Liver (tissue), 9 donors: ENCODE results near the gene CDH4. TPM values are rescaled to one million over a fixed set of nuclear protein-coding genes. Genes with fewer than 3 reads are reported as not detected.

Experiments
- DNase-seq: peaks from one replicate; pipeline ENCODE4 v3.0.0-alpha.2; 2017; ENCODE audit warnings: low spot score
- H3K27ac ChIP-seq, 2 donors: one replicate each; pipeline ENCODE4 v1.7.0; 2013; ENCODE audit warnings: inconsistent platforms in 2 of 2, low read length in 2 of 2, control low read depth in 1 of 2, low read depth in 1 of 2, mild to moderate bottlenecking in 1 of 2
- H3K27me3 ChIP-seq, 4 donors: one replicate each; pipeline versions ENCODE4 v1.6.1 to v1.7.0; 2013; ENCODE audit warnings: low read length in 3 of 4, inconsistent platforms in 1 of 4, mild to moderate bottlenecking in 1 of 4, moderate library complexity in 1 of 4; ENCODE audit not compliant: control insufficient read depth in 4 of 4, insufficient read depth in 4 of 4
- H3K36me3 ChIP-seq, 4 donors: one replicate each; pipeline versions ENCODE4 v1.6.1 to v1.7.0; 2013; ENCODE audit warnings: low read length in 3 of 4, mild to moderate bottlenecking in 3 of 4, low read depth in 1 of 4, moderate library complexity in 1 of 4; ENCODE audit not compliant: control insufficient read depth in 4 of 4, insufficient read depth in 3 of 4
- H3K4me1 ChIP-seq, 4 donors: one replicate each; pipeline versions ENCODE4 v1.6.1 to v1.7.0; 2013; ENCODE audit warnings: low read length in 3 of 4, mild to moderate bottlenecking in 3 of 4, moderate library complexity in 1 of 4; ENCODE audit not compliant: control insufficient read depth in 4 of 4, insufficient read depth in 4 of 4
- H3K4me3 ChIP-seq, 3 donors: one replicate each; pipeline versions ENCODE4 v1.6.1 to v1.7.0; 2013; ENCODE audit warnings: low read length in 3 of 3, control low read depth in 1 of 3, low read depth in 1 of 3, mild to moderate bottlenecking in 1 of 3
- H3K9ac ChIP-seq, 2 donors: one replicate each; pipeline ENCODE4 v1.7.0; 2013; ENCODE audit warnings: low read length in 2 of 2, mild to moderate bottlenecking in 2 of 2, moderate library complexity in 2 of 2, control low read depth in 1 of 2, low read depth in 1 of 2
- H3K9me3 ChIP-seq, 4 donors: one replicate each; pipeline versions ENCODE4 v1.6.1 to v1.7.0; 2013; ENCODE audit warnings: low read length in 3 of 4; ENCODE audit not compliant: control insufficient read depth in 4 of 4
- EGR1 ChIP-seq, 2 donors: IDR thresholded peaks; 2 replicates each; pipeline ENCODE4 v1.6.1; 2016 to 2018; ENCODE audit warnings: antibody characterized with exemption in 2 of 2, low read depth in 2 of 2
- FOXA1 ChIP-seq: IDR thresholded peaks from 2 replicates; pipeline ENCODE4 v1.6.1; 2016; ENCODE audit warnings: antibody characterized with exemption
- FOXA2 ChIP-seq: IDR thresholded peaks from 2 replicates; pipeline ENCODE4 v1.6.1; 2016; ENCODE audit warnings: antibody characterized with exemption
- HNF4A ChIP-seq, 2 donors: conservative IDR thresholded peaks; 2 replicates each; pipeline ENCODE4 v1.6.1; 2016; ENCODE audit warnings: antibody characterized with exemption in 2 of 2, mild to moderate bottlenecking in 2 of 2
- HNF4G ChIP-seq: IDR thresholded peaks from 2 replicates; pipeline ENCODE4 v1.6.1; 2016; ENCODE audit warnings: antibody characterized with exemption
- JUND ChIP-seq, 2 donors: IDR thresholded peaks; 2 replicates each; pipeline ENCODE4 v1.6.1; 2016; ENCODE audit warnings: antibody characterized with exemption in 2 of 2
- NR2F2 ChIP-seq: IDR thresholded peaks from 2 replicates; pipeline ENCODE4 v1.6.1; 2016; ENCODE audit warnings: antibody characterized with exemption
- RAD21 ChIP-seq, 2 donors: IDR thresholded peaks; 2 replicates each; pipeline ENCODE4 v1.6.1; 2016; ENCODE audit warnings: antibody characterized with exemption in 2 of 2, mild to moderate bottlenecking in 2 of 2
- RXRA ChIP-seq, 2 donors: IDR thresholded peaks; 2 replicates each; pipeline ENCODE4 v1.6.1; 2017 to 2018; ENCODE audit warnings: antibody characterized with exemption in 2 of 2, mild to moderate bottlenecking in 1 of 2
- SP1 ChIP-seq: IDR thresholded peaks from 2 replicates; pipeline ENCODE4 v1.6.1; 2018; ENCODE audit warnings: antibody characterized with exemption, mild to moderate bottlenecking
- TAF1 ChIP-seq: conservative IDR thresholded peaks from 2 replicates; pipeline ENCODE4 v1.6.1; 2016; ENCODE audit warnings: antibody characterized with exemption, mild to moderate bottlenecking
- YY1 ChIP-seq: IDR thresholded peaks from 2 replicates; pipeline ENCODE4 v1.6.1; 2016; ENCODE audit warnings: antibody characterized with exemption, mild to moderate bottlenecking
- WGBS: extraction: QIAGEN DNeasy Blood & Tissue Kit; methylation state at CpG from one replicate; pipeline ENCODE4 v1.1.7; 2013; 5-methylcytosine and 5-hydroxymethylcytosine counted together
- polyA plus RNA-seq, 2 donors: library from polyadenylated mRNA; stranded (reverse) in 1 of 2; unstranded in 1 of 2; fragments of 200-250 nt in 1 of 2; fragments of >200 nt in 1 of 2; fragmentation: Nextera tagmentation in 1 of 2; extraction: Ambion mirVana in 1 of 2; gene quantifications; one replicate each; pipeline versions ENCODE4 v1.2.1 to v1.2.3, GENCODE V29; 2013 to 2015
- total RNA-seq, 2 donors: library from RNA; depleted of rRNA; stranded (reverse); fragments of >200 nt; gene quantifications; one replicate each; pipeline ENCODE4 v1.2.3, GENCODE V29; 2014
- TF ChIP-seq, protein P1 (sequence below): IDR thresholded peaks from 2 replicates; pipeline ENCODE4 v1.6.1; 2016; ENCODE audit warnings: antibody characterized with exemption, mild to moderate bottlenecking
- TF ChIP-seq, protein P2 (sequence below): IDR thresholded peaks from 2 replicates; pipeline ENCODE4 v1.6.1; 2016; ENCODE audit warnings: antibody characterized with exemption
- TF ChIP-seq, protein P3 (sequence below): fragments of 150-350 bp; IDR thresholded peaks from 2 replicates; pipeline ENCODE4 v1.5.1; 2017; ENCODE audit warnings: improper control_type of control experiment, low read depth, low read length; ENCODE audit not compliant: missing input control
- TF ChIP-seq, protein P4 (sequence below): IDR thresholded peaks from 2 replicates; pipeline ENCODE4 v1.6.1; 2016; ENCODE audit warnings: antibody characterized with exemption
- TF ChIP-seq, protein P5 (sequence below): IDR thresholded peaks from 2 replicates; pipeline ENCODE4 v1.6.1; 2016; ENCODE audit warnings: antibody characterized with exemption
- donor health status: healthy.
- donor health status: healthy.
- donor health status: healthy.
- donor health status: healthy.
- donor health status: healthy.

CDH4 gene
- total and polyA plus RNA-seq, 4 donors = 0.03 to 0.25 (median 0.19) TPM; not detected in 1

DNA sequence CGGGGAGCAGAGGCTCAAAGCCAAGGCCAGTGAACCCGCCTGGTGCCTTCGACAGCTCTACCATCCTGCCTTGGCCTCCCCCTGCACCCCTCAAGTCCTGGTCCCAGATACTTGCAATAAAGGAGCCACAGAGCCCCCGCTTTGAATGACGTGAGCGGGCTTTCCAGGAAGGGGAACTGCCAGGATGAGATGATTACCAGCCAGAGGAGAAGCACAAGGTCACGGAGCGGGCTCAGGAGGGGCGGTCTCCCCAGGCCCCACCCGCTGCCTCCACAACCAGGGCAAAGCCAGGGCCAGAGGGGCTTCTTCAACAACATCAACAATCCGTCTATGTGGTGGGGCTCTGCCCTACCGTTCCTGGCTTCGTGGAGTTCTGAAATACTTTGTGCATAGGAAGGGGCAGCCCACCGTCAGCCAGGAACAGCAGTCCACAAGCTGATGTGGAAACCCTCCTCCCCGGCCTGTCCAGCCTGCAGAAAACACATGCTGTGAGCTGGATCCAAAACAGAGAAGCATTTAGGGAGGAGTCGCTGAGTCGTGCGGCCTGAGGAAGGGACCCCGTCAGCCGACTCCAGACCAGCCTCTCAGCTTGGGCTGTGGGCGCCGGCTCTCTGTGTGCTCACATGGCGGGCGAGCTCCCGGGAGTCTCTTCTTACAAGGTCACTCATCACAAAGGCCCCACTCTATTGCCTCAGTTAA lies 392.5 kb downstream of the CDH4 start:
- Histone ChIP-seq H3K36me3 (no peaks in the 10 kb centered on the region), H3K27ac (no peak overlapping the region), H3K9me3 (peaks cover 0 to 5% (median 0%) of the 10 kb centered on the region in 4 donors), H3K9ac (no peak overlapping the region), H3K4me3 (no peak overlapping the region), H3K27me3 (peaks cover 0 to 8% (median 0%) of the 10 kb centered on the region in 4 donors), H3K4me1 (no peaks in the 10 kb centered on the region)
- no peak for DNase-seq
- 70% methylated on average over 25 of the region's 25 CpGs for WGBS
- TF ChIP-seq, protein P1, sequence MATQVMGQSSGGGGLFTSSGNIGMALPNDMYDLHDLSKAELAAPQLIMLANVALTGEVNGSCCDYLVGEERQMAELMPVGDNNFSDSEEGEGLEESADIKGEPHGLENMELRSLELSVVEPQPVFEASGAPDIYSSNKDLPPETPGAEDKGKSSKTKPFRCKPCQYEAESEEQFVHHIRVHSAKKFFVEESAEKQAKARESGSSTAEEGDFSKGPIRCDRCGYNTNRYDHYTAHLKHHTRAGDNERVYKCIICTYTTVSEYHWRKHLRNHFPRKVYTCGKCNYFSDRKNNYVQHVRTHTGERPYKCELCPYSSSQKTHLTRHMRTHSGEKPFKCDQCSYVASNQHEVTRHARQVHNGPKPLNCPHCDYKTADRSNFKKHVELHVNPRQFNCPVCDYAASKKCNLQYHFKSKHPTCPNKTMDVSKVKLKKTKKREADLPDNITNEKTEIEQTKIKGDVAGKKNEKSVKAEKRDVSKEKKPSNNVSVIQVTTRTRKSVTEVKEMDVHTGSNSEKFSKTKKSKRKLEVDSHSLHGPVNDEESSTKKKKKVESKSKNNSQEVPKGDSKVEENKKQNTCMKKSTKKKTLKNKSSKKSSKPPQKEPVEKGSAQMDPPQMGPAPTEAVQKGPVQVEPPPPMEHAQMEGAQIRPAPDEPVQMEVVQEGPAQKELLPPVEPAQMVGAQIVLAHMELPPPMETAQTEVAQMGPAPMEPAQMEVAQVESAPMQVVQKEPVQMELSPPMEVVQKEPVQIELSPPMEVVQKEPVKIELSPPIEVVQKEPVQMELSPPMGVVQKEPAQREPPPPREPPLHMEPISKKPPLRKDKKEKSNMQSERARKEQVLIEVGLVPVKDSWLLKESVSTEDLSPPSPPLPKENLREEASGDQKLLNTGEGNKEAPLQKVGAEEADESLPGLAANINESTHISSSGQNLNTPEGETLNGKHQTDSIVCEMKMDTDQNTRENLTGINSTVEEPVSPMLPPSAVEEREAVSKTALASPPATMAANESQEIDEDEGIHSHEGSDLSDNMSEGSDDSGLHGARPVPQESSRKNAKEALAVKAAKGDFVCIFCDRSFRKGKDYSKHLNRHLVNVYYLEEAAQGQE = no peak
- no peak for TF ChIP-seq HNF4A (conservative IDR thresholded peaks at IDR 0.05)
- no peak for TF ChIP-seq YY1
- no peak for TF ChIP-seq RXRA (IDR thresholded peaks at IDR 0.05)
- no peak for TF ChIP-seq HNF4G

DNA sequence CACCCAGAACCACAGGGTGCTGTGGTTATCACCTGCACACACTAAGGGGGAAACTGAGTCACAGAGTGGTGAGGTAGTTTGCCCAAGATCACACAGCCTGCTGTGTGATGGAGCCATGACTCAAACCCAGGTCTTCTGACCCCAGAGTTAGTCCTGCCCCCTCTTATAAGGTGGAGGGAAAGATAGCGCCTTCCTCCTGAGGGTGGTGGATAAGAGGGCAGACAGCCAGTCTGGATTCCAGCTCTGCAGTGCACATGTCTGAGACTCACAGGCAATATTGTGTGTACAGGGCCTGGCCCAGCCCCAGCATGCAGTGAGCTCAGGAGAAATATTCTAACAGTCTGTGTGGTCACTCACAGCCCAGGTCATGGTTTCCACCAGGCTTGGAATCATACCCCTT lies 393.7 kb downstream of the CDH4 start:
- H3K27me3 ChIP-seq = peaks cover 0 to 8% (median 0%) of the 10 kb centered on the region in 4 donors
- DNase-seq = no peak
- no peak overlapping the region for H3K4me3 ChIP-seq
- no peaks in the 10 kb centered on the region for H3K36me3 ChIP-seq
- TF ChIP-seq, protein P1 = no peak
- TF ChIP-seq SP1 (no peak), RXRA (IDR thresholded peaks at IDR 0.05) (no peak), HNF4A (conservative IDR thresholded peaks at IDR 0.05) (no peak), TAF1 (no peak), NR2F2 (no peak), EGR1 (IDR thresholded peaks at IDR 0.05; ENCODE audit: low read depth in 2 of 2) (no peak), YY1 (no peak), JUND (IDR thresholded peaks at IDR 0.05) (no peak), FOXA2 (no peak), FOXA1 (no peak), RAD21 (IDR thresholded peaks at IDR 0.05) (no peak), HNF4G (no peak)
- TF ChIP-seq, protein P2, sequence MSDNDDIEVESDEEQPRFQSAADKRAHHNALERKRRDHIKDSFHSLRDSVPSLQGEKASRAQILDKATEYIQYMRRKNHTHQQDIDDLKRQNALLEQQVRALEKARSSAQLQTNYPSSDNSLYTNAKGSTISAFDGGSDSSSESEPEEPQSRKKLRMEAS = no peak
- TF ChIP-seq, protein P3, sequence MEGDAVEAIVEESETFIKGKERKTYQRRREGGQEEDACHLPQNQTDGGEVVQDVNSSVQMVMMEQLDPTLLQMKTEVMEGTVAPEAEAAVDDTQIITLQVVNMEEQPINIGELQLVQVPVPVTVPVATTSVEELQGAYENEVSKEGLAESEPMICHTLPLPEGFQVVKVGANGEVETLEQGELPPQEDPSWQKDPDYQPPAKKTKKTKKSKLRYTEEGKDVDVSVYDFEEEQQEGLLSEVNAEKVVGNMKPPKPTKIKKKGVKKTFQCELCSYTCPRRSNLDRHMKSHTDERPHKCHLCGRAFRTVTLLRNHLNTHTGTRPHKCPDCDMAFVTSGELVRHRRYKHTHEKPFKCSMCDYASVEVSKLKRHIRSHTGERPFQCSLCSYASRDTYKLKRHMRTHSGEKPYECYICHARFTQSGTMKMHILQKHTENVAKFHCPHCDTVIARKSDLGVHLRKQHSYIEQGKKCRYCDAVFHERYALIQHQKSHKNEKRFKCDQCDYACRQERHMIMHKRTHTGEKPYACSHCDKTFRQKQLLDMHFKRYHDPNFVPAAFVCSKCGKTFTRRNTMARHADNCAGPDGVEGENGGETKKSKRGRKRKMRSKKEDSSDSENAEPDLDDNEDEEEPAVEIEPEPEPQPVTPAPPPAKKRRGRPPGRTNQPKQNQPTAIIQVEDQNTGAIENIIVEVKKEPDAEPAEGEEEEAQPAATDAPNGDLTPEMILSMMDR = no peak
- TF ChIP-seq, protein P4, sequence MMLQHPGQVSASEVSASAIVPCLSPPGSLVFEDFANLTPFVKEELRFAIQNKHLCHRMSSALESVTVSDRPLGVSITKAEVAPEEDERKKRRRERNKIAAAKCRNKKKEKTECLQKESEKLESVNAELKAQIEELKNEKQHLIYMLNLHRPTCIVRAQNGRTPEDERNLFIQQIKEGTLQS = no peak
- TF ChIP-seq, protein P5, sequence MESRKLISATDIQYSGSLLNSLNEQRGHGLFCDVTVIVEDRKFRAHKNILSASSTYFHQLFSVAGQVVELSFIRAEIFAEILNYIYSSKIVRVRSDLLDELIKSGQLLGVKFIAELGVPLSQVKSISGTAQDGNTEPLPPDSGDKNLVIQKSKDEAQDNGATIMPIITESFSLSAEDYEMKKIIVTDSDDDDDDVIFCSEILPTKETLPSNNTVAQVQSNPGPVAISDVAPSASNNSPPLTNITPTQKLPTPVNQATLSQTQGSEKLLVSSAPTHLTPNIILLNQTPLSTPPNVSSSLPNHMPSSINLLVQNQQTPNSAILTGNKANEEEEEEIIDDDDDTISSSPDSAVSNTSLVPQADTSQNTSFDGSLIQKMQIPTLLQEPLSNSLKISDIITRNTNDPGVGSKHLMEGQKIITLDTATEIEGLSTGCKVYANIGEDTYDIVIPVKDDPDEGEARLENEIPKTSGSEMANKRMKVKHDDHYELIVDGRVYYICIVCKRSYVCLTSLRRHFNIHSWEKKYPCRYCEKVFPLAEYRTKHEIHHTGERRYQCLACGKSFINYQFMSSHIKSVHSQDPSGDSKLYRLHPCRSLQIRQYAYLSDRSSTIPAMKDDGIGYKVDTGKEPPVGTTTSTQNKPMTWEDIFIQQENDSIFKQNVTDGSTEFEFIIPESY = no peak
- H3K9ac ChIP-seq = no peak overlapping the region
- H3K9me3 ChIP-seq = peaks cover 0 to 5% (median 0%) of the 10 kb centered on the region in 4 donors
- H3K27ac ChIP-seq = no peak overlapping the region
- 89% methylated on average over 1 of the region's 1 CpG for WGBS
- no peaks in the 10 kb centered on the region for H3K4me1 ChIP-seq
